Measurements from ENCODE around the gene SLC22A23. TPM values are rescaled to one million over a fixed set of nuclear protein-coding genes. Genes with fewer than 3 reads are reported as not detected.

SLC22A23 gene
- total RNA-seq, 2 donors from 2014 or later, result 53.1 to 129 TPM

GRCh38 chr6:3230900-3231246 lies 226.0 kb downstream of the SLC22A23 start:
- Histone ChIP-seq H3K27ac (peak overlapping the region; percentile 53 to 66), H3K4me3 (peak overlapping the region; percentile 41), H3K27me3 (replicated peaks; ENCODE audit: insufficient read depth) (peaks cover 32% of the 10 kb centered on the region), H3K36me3 (no peaks in the 10 kb centered on the region), H3K9me3 (no peaks in the 10 kb centered on the region), H3K4me1 (replicated peaks) (peaks cover 7% of the 10 kb centered on the region)
- TF ChIP-seq CTCF (IDR thresholded peaks at IDR 0.05) (no peak), POLR2AphosphoS5 (IDR thresholded peaks at IDR 0.05) (no peak), POLR2A (IDR thresholded peaks at IDR 0.05) (no peak)
- no peak for DNase-seq (ENCODE audit: low spot score)
- intact Hi-C loops (cut with DNase I), result no loop called here
- WGBS, result 3% methylated on average over 11 of the region's 11 CpGs

GRCh38 chr6:3230256-3230882 lies 226.5 kb downstream of the SLC22A23 start:
- Histone ChIP-seq H3K4me1 (replicated peaks) (peaks cover 7% of the 10 kb centered on the region), H3K9me3 (no peaks in the 10 kb centered on the region), H3K4me3 (no peak overlapping the region), H3K27ac (no peak overlapping the region), H3K36me3 (no peaks in the 10 kb centered on the region), H3K27me3 (replicated peaks; ENCODE audit: insufficient read depth) (peaks cover 32% of the 10 kb centered on the region)
- intact Hi-C loops (cut with DNase I), result no loop called here
- DNase-seq (ENCODE audit: low spot score), result no peak
- WGBS, result 39% methylated on average over 11 of the region's 11 CpGs
- no peak for TF ChIP-seq POLR2AphosphoS5 (IDR thresholded peaks at IDR 0.05)
- no peak for TF ChIP-seq POLR2A (IDR thresholded peaks at IDR 0.05)
- TF ChIP-seq CTCF (IDR thresholded peaks at IDR 0.05), result no peak

GRCh38 chr6:3229566-3230178 lies 227.2 kb downstream of the SLC22A23 start:
- no peaks in the 10 kb centered on the region for H3K36me3 ChIP-seq
- no peak overlapping the region for H3K27ac ChIP-seq
- DNase-seq (ENCODE audit: low spot score), result no peak
- peaks cover 32% of the 10 kb centered on the region for H3K27me3 ChIP-seq (replicated peaks; ENCODE audit: insufficient read depth)
- no peaks in the 10 kb centered on the region for H3K9me3 ChIP-seq
- no peak for TF ChIP-seq CTCF (IDR thresholded peaks at IDR 0.05)
- TF ChIP-seq POLR2A (IDR thresholded peaks at IDR 0.05), result no peak
- no peak for TF ChIP-seq POLR2AphosphoS5 (IDR thresholded peaks at IDR 0.05)
- WGBS, result 38% methylated on average over 28 of the region's 28 CpGs
- no peak overlapping the region for H3K4me3 ChIP-seq
- peaks cover 7% of the 10 kb centered on the region for H3K4me1 ChIP-seq (replicated peaks)
- intact Hi-C loops (cut with DNase I), result no loop called here

- no peak for TF ChIP-seq POLR2A (IDR thresholded peaks at IDR 0.05)
- TF ChIP-seq CTCF (IDR thresholded peaks at IDR 0.05), result no peak
- no peak for TF ChIP-seq POLR2AphosphoS5 (IDR thresholded peaks at IDR 0.05)
- no peak overlapping the region for H3K27ac ChIP-seq
- no peaks in the 10 kb centered on the region for H3K9me3 ChIP-seq
- WGBS, result 16% methylated on average over 62 of the region's 62 CpGs
- H3K4me3 ChIP-seq, result no peak overlapping the region
- peaks cover 32% of the 10 kb centered on the region for H3K27me3 ChIP-seq (replicated peaks; ENCODE audit: insufficient read depth)
- H3K36me3 ChIP-seq, result no peaks in the 10 kb centered on the region
- no peak for DNase-seq (ENCODE audit: low spot score)
- peaks cover 7% of the 10 kb centered on the region for H3K4me1 ChIP-seq (replicated peaks)
- intact Hi-C loops (cut with DNase I), result no loop called here
Measured at GRCh38 chr6:3228771-3229565, 227.9 kb downstream of the SLC22A23 start.
